AML-193 (cell line): ENCODE measurements around the gene MRTFA.

Experiments used
- DNase-seq, 2 experiments: peaks; one replicate each; lab custom pipeline; 2025; lab: John Stamatoyannopoulos, UW

Gene MRTFA

DNA sequence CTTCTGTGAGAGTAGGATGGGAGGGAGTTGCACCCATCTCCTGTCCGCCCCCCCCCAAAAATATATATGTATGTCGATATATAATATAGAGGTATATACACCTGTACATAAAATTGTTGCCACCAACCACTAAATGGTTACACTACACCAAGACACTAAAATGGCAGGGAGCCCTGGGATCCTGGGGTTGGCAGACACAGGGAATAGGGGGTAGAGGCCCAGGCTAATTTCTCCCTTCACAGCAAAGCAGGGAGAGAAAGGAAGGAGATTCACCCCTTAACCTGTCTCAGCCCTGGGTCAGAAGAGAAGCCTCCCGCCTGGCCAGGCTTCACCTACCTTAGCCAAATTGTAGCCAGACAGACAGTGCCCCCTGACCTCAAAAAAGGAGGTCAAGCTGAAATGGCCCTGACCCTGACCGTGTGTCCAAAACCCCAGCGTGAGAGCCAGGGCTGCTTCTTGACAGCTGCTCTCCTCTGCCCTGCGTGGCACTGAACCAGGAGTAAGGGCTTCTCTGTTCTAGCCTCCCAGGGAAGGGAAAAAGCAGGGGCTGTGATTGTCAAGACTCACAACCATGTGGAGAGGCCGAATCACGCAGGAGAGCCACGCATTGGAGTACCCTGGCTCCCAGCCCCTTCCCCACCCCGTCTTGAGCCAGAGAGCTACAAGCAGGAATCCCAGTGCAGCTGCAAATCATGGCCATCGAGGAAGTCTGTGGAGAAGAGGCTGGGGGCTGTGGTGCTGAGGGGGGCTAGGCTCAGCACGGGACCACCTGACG lies 225.6 kb downstream of the MRTFA start:
- DNase-seq, result no peak

DNA sequence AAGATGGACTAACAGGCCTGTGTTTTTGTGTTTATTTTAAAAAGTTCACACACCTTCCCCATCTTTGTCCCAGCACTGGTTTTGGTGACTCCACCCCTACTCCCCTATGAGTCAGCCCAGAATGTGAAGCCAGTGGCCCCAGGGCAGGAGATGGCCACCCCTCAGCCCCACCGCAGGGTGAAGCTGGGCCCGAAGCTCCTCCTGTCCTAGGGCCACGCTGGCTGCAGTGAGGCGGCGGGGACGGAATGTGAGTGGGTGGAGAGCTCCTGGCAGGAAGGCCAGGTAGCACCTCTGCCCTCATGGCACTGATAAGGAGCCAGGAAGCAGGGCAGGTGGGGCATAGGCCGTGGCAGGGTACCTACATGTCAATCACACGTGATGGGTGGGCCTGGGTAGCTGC lies 226.2 kb downstream of the MRTFA start:
- DNase-seq, result no peak

GRCh38 chr22:40409613-40410113 lies 226.9 kb downstream of the MRTFA start:
- DNase-seq, result no peak

DNA sequence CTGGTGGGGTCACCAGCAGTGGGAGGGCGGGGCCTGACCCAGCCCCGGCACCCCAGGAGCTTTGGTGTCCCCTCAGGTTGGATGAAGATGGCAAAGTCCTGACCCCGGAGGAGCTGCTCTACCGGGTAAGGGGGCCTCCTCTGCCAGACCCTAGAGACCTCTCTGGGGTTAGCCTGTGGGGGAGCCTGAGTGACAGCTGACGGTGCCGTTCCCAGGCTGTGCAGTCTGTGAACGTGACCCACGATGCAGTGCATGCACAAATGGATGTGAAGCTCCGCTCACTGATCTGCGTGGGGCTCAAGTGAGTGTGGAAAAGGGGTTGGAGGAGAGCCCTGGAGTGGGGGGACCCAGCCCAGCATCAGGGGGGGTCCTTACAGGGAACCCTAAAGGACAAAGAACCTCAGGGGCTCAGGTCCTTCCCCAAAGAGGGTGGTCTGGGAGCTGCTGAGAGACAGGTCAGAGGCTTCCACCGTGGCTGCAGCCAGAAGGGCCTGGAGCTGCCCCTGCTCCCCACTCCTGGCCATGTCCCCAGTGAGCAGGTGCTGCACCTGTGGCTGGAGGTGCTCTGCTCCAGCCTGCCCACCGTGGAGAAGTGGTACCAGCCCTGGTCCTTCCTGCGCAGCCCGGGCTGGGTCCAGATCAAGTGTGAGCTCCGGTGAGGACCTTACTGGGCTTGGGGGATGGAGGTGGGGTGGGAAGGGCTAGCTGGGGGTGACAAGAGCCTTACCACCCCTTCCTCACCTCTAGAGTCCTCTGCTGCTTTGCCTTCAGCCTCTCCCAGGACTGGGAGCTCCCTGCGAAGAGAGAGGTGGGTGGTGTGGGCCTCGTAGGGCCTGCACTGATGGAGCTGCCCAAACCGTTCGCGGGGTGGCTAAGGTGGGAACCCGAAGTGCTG lies 227.6 kb downstream of the MRTFA start:
- DNase-seq, result no peak

GRCh38 chr22:40407831-40408717 lies 228.4 kb downstream of the MRTFA start:
- no peak for DNase-seq

GRCh38 chr22:40407021-40407761 lies 229.3 kb downstream of the MRTFA start:
- DNase-seq, result no peak

GRCh38 chr22:40406063-40406890 lies 230.2 kb downstream of the MRTFA start:
- DNase-seq, result no peak

GRCh38 chr22:40405178-40406062 lies 231.1 kb downstream of the MRTFA start:
- DNase-seq, result no peak

DNA sequence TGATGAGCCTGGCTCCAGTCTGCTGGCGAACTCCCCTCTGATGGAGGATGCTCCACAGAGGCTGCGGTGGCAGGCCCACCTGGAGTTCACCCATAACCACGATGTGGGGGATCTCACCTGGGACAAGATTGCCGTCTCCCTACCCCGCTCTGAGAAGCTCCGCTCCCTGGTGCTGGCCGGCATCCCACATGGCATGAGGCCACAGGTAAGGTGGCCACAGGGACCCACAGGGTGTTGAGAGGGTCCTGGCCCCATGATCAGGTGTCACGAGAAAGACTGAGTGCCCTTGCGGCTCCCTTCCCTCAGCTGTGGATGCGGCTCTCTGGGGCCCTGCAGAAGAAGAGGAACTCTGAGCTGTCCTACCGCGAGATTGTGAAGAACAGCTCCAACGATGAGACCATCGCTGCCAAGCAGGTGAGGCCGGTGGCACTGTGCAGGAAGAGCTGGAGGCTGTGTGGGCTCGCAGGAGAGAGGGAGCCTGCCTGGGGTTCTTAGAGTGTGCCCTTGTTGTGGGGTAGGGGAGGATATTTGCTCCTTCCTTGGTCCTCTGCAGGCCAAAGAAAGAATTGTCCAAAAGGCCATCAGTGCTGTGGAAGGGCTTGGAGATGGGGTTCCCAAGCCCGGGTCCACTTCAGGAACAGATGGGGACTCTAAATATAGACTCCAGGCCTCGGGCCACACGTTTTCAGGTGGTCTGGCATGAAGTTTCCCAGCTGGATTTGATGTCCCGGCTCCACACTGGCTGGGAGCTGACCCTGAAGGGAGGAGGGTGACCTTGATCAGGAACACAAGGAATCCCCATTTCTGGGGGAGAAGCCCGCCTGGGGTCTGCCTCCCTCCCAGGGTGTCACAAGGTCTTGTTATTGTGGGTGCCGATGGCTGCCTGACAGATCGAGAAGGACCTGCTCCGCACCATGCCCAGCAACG lies 232.0 kb downstream of the MRTFA start:
- no peak for DNase-seq

DNA sequence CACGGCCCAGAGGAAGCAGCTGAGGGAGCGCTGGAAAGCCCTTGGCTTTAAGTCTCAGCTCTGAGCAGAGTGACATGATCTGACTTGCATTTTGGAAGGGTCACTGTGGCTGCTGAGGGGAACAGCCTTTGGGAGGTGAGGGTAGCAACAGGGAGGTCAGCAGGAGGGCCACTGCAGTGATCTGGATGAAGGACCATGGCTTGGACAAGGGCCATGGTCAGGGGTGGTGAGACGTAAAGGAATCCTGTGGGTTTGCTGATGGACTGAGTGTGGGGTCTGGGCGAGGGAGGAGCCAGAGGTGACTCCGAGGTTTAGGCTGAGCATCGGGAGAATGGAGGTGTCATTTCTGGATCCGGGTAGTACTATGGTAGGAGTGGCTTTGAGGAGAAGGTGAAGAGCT lies 232.9 kb downstream of the MRTFA start:
- no peak for DNase-seq

- no peak for DNase-seq
Observed at GRCh38 chr22:40403141-40403540, 233.4 kb downstream of the MRTFA start.

- no peak for DNase-seq
Observed at GRCh38 chr22:40401981-40402406, 234.5 kb downstream of the MRTFA start.

DNA sequence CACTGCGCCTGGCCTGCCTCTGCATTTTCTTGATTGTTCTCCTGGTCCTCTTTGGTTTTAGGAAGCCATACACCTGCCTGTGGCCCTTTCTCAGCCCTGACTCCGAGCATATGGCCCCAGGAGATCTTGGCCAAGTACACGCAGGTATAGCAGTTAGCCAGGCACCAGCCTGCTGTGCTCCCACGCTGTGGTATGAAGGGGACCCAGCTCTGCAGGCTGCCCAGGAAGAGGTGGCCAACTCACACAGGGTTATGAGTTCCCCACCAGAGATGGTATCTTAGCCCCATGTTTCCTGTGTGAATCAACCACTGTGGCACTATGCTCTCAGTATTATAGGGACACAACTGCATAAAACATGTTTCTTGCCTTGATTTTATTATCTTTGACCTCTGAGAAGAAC lies 235.0 kb downstream of the MRTFA start:
- no peak for DNase-seq

DNA sequence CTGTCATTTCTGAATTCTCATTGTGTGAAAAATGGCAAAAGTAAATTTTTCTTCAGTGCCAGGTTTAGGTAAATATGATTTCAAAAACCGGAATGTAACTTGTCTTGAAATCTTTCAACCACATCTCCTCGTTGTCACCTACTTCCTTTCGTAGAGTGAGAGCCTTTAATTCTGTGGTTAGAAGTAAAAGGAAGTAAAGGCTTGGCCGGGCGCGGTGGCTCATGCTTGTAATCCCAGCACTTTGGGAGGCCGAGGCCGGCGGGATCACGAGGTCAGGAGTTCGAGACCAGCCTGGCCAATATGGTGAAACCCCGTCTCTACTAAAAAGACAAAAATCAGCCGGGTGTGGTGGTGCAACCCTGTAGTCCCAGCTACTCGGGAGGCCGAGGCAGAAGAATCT lies 236.4 kb downstream of the MRTFA start:
- peak; percentile 88 to 92 for DNase-seq

- no peak for DNase-seq
Observed at GRCh38 chr22:40399621-40400020, 236.9 kb downstream of the MRTFA start.

- no peak for DNase-seq
Observed at GRCh38 chr22:40397396-40397795, 239.1 kb downstream of the MRTFA start.

GRCh38 chr22:40396882-40397281 lies 239.6 kb downstream of the MRTFA start:
- no peak for DNase-seq

GRCh38 chr22:40395607-40396006 lies 240.9 kb downstream of the MRTFA start:
- DNase-seq, result no peak
